Trophoblast cell (in vitro differentiated cells and primary cell): Measurements from ENCODE around the gene NKPD1.

Experiments
- DNase-seq, 2 donors: peaks; one replicate each; pipeline ENCODE4 v3.0.0-alpha.2; 2016
- H2AFZ ChIP-seq: 2 replicates; pipeline ENCODE4 v1.6.1; 2013; ENCODE audit warnings: low read length, moderate library complexity, mild to moderate bottlenecking; ENCODE audit not compliant: insufficient read depth, poor library complexity
- H2AK5ac ChIP-seq: 2 replicates; pipeline ENCODE4 v1.6.1; 2013; ENCODE audit warnings: mild to moderate bottlenecking, low read length
- H2BK120ac ChIP-seq: 2 replicates; pipeline ENCODE4 v1.6.1; 2013; ENCODE audit warnings: low read length, mild to moderate bottlenecking, moderate library complexity; ENCODE audit not compliant: insufficient read depth, poor library complexity
- H2BK12ac ChIP-seq: 2 replicates; pipeline ENCODE4 v1.6.1; 2013; ENCODE audit warnings: mild to moderate bottlenecking, low read length, moderate library complexity
- H2BK5ac ChIP-seq: 2 replicates; pipeline ENCODE4 v1.6.1; 2013; ENCODE audit warnings: low read length, low read depth, moderate library complexity, mild to moderate bottlenecking; ENCODE audit not compliant: poor library complexity
- H3K14ac ChIP-seq: 2 replicates; pipeline ENCODE4 v1.6.1; 2013; ENCODE audit warnings: mild to moderate bottlenecking, low read length
- H3K18ac ChIP-seq: 2 replicates; pipeline ENCODE4 v1.6.1; 2013; ENCODE audit warnings: mild to moderate bottlenecking, low read length
- H3K23ac ChIP-seq: 2 replicates; pipeline ENCODE4 v1.6.1; 2013; ENCODE audit warnings: low read length
- H3K27ac ChIP-seq: 2 replicates; pipeline ENCODE4 v1.5.1; 2013; ENCODE audit warnings: low read depth, mild to moderate bottlenecking, inconsistent platforms, low read length, moderate library complexity
- H3K27me3 ChIP-seq: 2 replicates; pipeline ENCODE4 v1.6.1; 2013; ENCODE audit warnings: inconsistent platforms, mild to moderate bottlenecking, low read length, moderate library complexity; ENCODE audit not compliant: insufficient read depth
- H3K36me3 ChIP-seq, 2 experiments: 1 replicate in 1 of 2; 2 replicates in 1 of 2; pipeline ENCODE4 v1.6.1; 2013; ENCODE audit warnings: low read length in 2 of 2, mild to moderate bottlenecking in 2 of 2, moderate library complexity in 1 of 2; ENCODE audit not compliant: insufficient read depth in 2 of 2, control insufficient read depth in 1 of 2
- H3K4ac ChIP-seq: 2 replicates; pipeline ENCODE4 v1.6.1; 2013; ENCODE audit warnings: low read depth, mild to moderate bottlenecking, low read length, moderate library complexity
- H3K4me1 ChIP-seq, 2 experiments: 1 replicate in 1 of 2; 2 replicates in 1 of 2; pipeline ENCODE4 v1.6.1; 2013; ENCODE audit warnings: low read length in 2 of 2, mild to moderate bottlenecking in 2 of 2, moderate library complexity in 1 of 2; ENCODE audit not compliant: insufficient read depth in 2 of 2, control insufficient read depth in 1 of 2
- H3K4me2 ChIP-seq: 2 replicates; pipeline ENCODE4 v1.6.1; 2013; ENCODE audit warnings: inconsistent platforms, mild to moderate bottlenecking, low read length, moderate library complexity
- H3K4me3 ChIP-seq: 2 replicates; pipeline ENCODE4 v1.5.1; 2013; ENCODE audit warnings: mild to moderate bottlenecking, low read depth, low read length, inconsistent platforms
- H3K79me1 ChIP-seq: one replicate; pipeline ENCODE4 v1.6.1; 2013; ENCODE audit warnings: low read length
- H3K79me2 ChIP-seq: 2 replicates; pipeline ENCODE4 v1.6.1; 2013; ENCODE audit warnings: low read length, mild to moderate bottlenecking; ENCODE audit not compliant: control insufficient read depth, insufficient read depth, poor library complexity
- H3K9ac ChIP-seq: 2 replicates; pipeline ENCODE4 v1.6.1; 2013; ENCODE audit warnings: mild to moderate bottlenecking, low read length
- H3K9me3 ChIP-seq: 2 replicates; pipeline ENCODE4 v1.6.1; 2013; ENCODE audit warnings: low read depth, mild to moderate bottlenecking, control low read depth, inconsistent platforms, low read length; ENCODE audit not compliant: insufficient read depth
- H4K12ac ChIP-seq: 2 replicates; pipeline ENCODE4 v1.6.1; 2013; ENCODE audit warnings: low read depth, mild to moderate bottlenecking, low read length, moderate library complexity
- H4K8ac ChIP-seq: 2 replicates; pipeline ENCODE4 v1.6.1; 2013; ENCODE audit warnings: low read depth, mild to moderate bottlenecking, low read length, moderate library complexity
- H4K91ac ChIP-seq: one replicate; pipeline ENCODE4 v1.6.1; 2013; ENCODE audit warnings: low read depth, mild to moderate bottlenecking, low read length, moderate library complexity
- WGBS: extraction: QIAGEN DNeasy Blood & Tissue Kit; methylation state at CpG from one replicate; pipeline ENCODE4 v1.1.7; 2013; ENCODE audit warnings: missing lambda C conversion rate; ENCODE audit not compliant: insufficient read length, insufficient coverage; ENCODE audit errors: extremely low coverage; 5-methylcytosine and 5-hydroxymethylcytosine counted together

Gene NKPD1

DNA sequence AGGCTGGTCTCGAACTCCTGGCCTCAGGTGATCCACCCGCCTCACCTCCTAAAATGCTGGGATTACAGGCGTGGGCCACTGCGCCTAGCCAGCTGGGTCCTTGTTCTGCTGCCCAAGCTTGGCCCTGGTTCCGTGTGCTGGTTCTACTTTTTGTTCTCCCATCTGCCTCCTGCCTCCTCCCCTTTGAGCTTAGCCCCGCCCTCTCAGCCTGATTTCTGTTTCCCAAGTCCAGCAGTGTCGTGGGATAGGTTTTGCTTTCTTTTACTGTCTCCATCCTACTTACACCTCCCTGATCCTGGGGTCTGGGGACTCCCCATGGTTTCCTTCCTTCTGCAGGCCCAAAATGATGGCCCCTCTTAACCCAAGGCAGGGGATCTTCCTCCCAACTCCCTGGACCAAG is 20.2 kb upstream of the NKPD1 start:
- peaks cover 2% of the 10 kb centered on the region for H3K9me3 ChIP-seq
- no peak overlapping the region for H2AFZ ChIP-seq
- H3K9ac ChIP-seq: no peak overlapping the region
- H3K79me2 ChIP-seq: peaks cover 12% of the 10 kb centered on the region
- no peak overlapping the region for H3K4me3 ChIP-seq
- H3K36me3 ChIP-seq: no peaks in the 10 kb centered on the region
- H4K91ac ChIP-seq: no peak overlapping the region
- WGBS: no CpG with 5 or more reads among the region's 7 CpGs
- H2BK5ac ChIP-seq: no peak overlapping the region
- no peak overlapping the region for H2BK12ac ChIP-seq
- H3K27me3 ChIP-seq: no peaks in the 10 kb centered on the region
- H3K79me1 ChIP-seq: peaks cover 14% of the 10 kb centered on the region
- H3K18ac ChIP-seq: peak overlapping the region; percentile 7
- H2BK120ac ChIP-seq: no peak overlapping the region
- peaks cover 6 to 7% of the 10 kb centered on the region in 2 experiments for H3K4me1 ChIP-seq
- no peak overlapping the region for H3K27ac ChIP-seq
- no peak overlapping the region for H2AK5ac ChIP-seq
- no peak for DNase-seq
- H3K4me2 ChIP-seq: no peak overlapping the region
- H3K4ac ChIP-seq: no peak overlapping the region
- no peak overlapping the region for H3K14ac ChIP-seq
- H4K8ac ChIP-seq: no peak overlapping the region
- no peak overlapping the region for H4K12ac ChIP-seq
- H3K23ac ChIP-seq: no peak overlapping the region

DNA sequence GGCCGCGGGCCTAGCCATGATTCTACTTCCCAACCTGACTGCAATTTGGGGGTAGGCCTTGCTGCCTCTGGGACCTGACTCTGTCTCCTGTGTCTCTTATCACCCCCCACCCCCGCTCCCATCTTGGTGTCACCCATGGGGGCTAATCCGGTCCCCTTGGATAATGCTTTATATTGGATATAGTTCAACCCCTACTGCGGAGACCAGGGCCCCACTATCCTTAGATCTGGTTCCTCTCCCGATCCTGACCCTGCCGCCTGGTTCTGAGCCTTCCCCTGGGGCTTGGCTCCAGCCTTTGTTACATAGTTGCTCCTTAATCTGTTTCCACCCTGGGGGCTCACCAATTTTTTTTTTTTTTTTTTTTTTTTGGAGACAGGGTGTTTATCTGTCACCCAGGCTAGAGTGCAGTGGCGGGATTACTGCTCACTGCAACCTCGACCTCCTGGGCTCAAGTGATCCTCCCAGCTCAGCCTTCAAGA is 19.1 kb upstream of the NKPD1 start:
- H4K12ac ChIP-seq: peak overlapping the region; percentile 74
- H3K36me3 ChIP-seq: no peaks in the 10 kb centered on the region
- peak overlapping the region; percentile 81 for H3K14ac ChIP-seq
- no peak overlapping the region for H3K9ac ChIP-seq
- peak overlapping the region; percentile 86 for H3K4me3 ChIP-seq
- H3K27ac ChIP-seq: no peak overlapping the region
- H3K79me1 ChIP-seq: peaks cover 14% of the 10 kb centered on the region
- peaks cover 6 to 7% of the 10 kb centered on the region in 2 experiments for H3K4me1 ChIP-seq
- peak overlapping the region; percentile 46 for H2BK5ac ChIP-seq
- H3K4me2 ChIP-seq: peak overlapping the region; percentile 72
- no peak for DNase-seq
- peak overlapping the region; percentile 66 for H2AK5ac ChIP-seq
- peak overlapping the region; percentile 89 for H4K8ac ChIP-seq
- no CpG with 5 or more reads among the region's 9 CpGs for WGBS
- H2BK120ac ChIP-seq: peak overlapping the region; percentile 77
- peak overlapping the region; percentile 76 for H4K91ac ChIP-seq
- H2BK12ac ChIP-seq: peak overlapping the region; percentile 20
- H3K79me2 ChIP-seq: peaks cover 12% of the 10 kb centered on the region
- H3K27me3 ChIP-seq: no peaks in the 10 kb centered on the region
- H3K4ac ChIP-seq: peak overlapping the region; percentile 76
- H2AFZ ChIP-seq: peak overlapping the region; percentile 62
- peak overlapping the region; percentile 86 for H3K18ac ChIP-seq
- no peaks in the 10 kb centered on the region for H3K9me3 ChIP-seq
- H3K23ac ChIP-seq: no peak overlapping the region

DNA sequence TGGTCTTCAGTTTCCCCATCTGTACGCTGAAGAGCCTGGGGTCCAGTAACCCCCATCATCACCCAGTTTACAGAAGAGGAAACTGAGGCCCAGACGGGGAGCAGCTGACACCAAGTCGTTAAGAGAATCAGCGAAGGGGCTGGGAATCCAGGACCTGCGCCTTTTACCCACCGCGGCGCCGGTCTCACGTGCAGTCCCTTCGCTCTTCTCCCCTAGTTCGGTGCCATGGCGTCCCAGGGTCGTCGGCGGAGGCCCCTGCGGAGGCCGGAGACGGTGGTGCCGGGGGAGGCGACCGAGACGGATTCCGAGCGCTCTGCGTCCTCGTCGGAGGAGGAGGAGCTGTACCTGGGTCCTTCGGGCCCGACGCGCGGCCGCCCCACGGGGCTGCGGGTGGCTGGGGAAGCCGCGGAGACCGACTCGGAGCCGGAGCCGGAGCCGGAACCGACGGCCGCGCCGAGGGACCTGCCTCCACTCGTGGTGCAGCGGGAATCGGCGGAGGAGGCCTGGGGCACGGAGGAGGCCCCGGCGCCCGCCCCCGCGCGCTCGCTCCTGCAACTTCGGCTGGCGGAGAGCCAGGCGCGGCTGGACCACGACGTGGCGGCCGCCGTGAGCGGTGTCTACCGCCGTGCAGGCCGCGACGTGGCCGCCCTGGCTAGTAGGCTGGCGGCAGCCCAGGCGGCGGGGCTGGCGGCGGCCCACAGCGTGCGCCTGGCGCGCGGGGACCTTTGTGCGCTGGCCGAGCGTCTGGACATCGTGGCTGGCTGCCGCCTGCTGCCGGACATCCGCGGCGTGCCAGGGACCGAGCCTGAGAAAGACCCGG is 18.5 kb upstream of the NKPD1 start:
- peak; percentile 21 to 49 for DNase-seq
- no CpG with 5 or more reads among the region's 97 CpGs for WGBS
- Histone ChIP-seq H3K79me2 (peaks cover 12% of the 10 kb centered on the region), H4K8ac (peak overlapping the region; percentile 89), H3K4me2 (peak overlapping the region; percentile 72), H2BK12ac (peak overlapping the region; percentile 20), H3K23ac (no peak overlapping the region), H3K27me3 (no peaks in the 10 kb centered on the region), H3K4me1 (peaks cover 6 to 7% of the 10 kb centered on the region in 2 experiments), H3K9me3 (no peaks in the 10 kb centered on the region), H3K36me3 (no peaks in the 10 kb centered on the region), H3K14ac (peak overlapping the region; percentile 81), H2BK5ac (peak overlapping the region; percentile 79), H3K9ac (peak overlapping the region; percentile 67), H4K91ac (peak overlapping the region; percentile 76), H3K27ac (peak overlapping the region; percentile 55), H2AK5ac (peak overlapping the region; percentile 66), H3K4ac (peak overlapping the region; percentile 76), H2AFZ (peak overlapping the region; percentile 62), H3K18ac (peak overlapping the region; percentile 86), H2BK120ac (peak overlapping the region; percentile 77), H4K12ac (peak overlapping the region; percentile 74), H3K4me3 (peak overlapping the region; percentile 86), H3K79me1 (peaks cover 14% of the 10 kb centered on the region)

DNA sequence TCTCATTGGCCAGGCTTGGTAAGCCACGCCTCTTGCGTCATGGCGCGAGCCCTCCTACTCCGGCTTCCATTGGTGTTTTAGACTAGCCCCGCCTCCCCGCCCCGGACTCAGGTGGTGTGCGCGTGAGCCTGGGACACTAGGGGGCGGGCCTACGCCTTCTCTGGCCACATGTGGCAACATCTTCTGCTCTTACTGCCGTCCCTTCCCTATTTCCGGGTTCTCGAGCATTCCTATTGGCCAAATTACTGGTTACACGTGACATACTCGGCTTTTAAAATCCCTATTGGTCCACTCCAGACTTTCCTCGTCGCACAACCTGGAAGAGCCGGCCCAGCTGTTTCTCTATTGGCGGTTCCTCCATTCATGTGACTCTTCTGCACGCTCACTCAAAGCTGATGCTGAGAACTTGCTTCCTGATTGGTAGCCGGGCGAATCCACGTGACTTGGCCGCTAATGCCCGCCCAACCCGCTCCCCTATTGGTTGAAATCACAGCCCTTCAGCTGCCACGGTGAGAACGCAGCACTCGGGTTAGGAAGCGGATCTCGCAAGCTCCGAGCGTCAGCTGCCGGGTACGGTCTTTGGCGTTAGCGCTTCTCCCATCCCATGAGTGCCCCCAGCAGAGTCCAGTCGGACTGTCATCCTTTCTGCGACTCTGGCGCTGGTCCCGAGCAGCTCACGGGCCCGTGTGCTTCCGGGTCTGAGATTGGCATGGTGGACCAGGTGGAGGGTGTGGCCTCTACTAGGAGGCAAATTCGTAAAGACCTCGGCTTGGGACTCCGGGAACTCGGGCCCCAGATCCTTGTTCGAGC is 17.7 kb upstream of the NKPD1 start, which contains the start of gene BLOC1S3:
Gene BLOC1S3, plus strand, starts transcription at position 523 of the 810 bp plus-strand sequence. CDS start 513 bp downstream, outside the sequence.
- peak within 1 kb of the TSS; percentile 76 for H3K4ac ChIP-seq
- peak; percentile 100 for DNase-seq
- H2BK120ac ChIP-seq: peak within 1 kb of the TSS; percentile 77
- H3K79me2 ChIP-seq: peaks cover 12% of the 10 kb centered on the region
- peak within 1 kb of the TSS; percentile 81 for H3K14ac ChIP-seq
- peak within 1 kb of the TSS; percentile 86 for H3K18ac ChIP-seq
- peak within 1 kb of the TSS; percentile 95 for H2AFZ ChIP-seq
- peak within 1 kb of the TSS; percentile 79 for H2BK5ac ChIP-seq
- H3K27me3 ChIP-seq: no peaks in the 10 kb centered on the region
- peak within 1 kb of the TSS; percentile 78 for H3K4me2 ChIP-seq
- H3K36me3 ChIP-seq: no peaks in the 10 kb centered on the region
- peak within 1 kb of the TSS; percentile 74 for H4K12ac ChIP-seq
- H4K91ac ChIP-seq: peak within 1 kb of the TSS; percentile 76
- H2AK5ac ChIP-seq: peak within 1 kb of the TSS; percentile 66
- H3K23ac ChIP-seq: no peak within 1 kb of the TSS
- peaks cover 14% of the 10 kb centered on the region for H3K79me1 ChIP-seq
- peak within 1 kb of the TSS; percentile 59 for H3K27ac ChIP-seq
- H3K4me3 ChIP-seq: peak within 1 kb of the TSS; percentile 90
- no peaks in the 10 kb centered on the region for H3K9me3 ChIP-seq
- H4K8ac ChIP-seq: peak within 1 kb of the TSS; percentile 89
- no CpG with 5 or more reads among the region's 51 CpGs for WGBS
- H2BK12ac ChIP-seq: peak within 1 kb of the TSS; percentile 20
- peaks cover 6 to 7% of the 10 kb centered on the region in 2 experiments for H3K4me1 ChIP-seq
- H3K9ac ChIP-seq: peak within 1 kb of the TSS; percentile 82
